Upper lobe of left lung (tissue), 6 donors: ENCODE measurements around the gene SUPT16H. TPM values are rescaled to one million over a fixed set of nuclear protein-coding genes. Genes with fewer than 3 reads are reported as not detected.
A peak's percentile ranks its signal among the peaks of the same experiment; 100 is the strongest.

ENCODE experiments used
- ATAC-seq, 2 donors: fragments of 200-7000 bp; cut with Tn5 transposase; one replicate each; pipeline ENCODE4 v1.9.1; 2022; ENCODE audit warnings: mild to moderate bottlenecking in 2 of 2, moderate library complexity in 2 of 2; ENCODE audit not compliant: low FRiP score in 2 of 2
- DNase-seq, 2 donors: peaks; one replicate each; pipeline ENCODE4 v3.0.0-alpha.2; 2019 to 2020
- H3K27ac ChIP-seq, 4 donors: fragments of 200-600 bp; sonication (generic); one replicate each; pipeline ENCODE4 v1.5.1; 2016 to 2019
- H3K27me3 ChIP-seq, 4 donors: fragments of 200-600 bp; sonication (generic); one replicate each; pipeline ENCODE4 v1.5.1; 2017 to 2019
- H3K36me3 ChIP-seq, 4 donors: fragments of 200-600 bp; sonication (generic); one replicate each; pipeline ENCODE4 v1.5.1; 2016 to 2019
- H3K4me1 ChIP-seq, 4 donors: fragments of 200-600 bp; sonication (generic); one replicate each; pipeline ENCODE4 v1.5.1; 2018 to 2019
- H3K4me3 ChIP-seq, 4 donors: fragments of 200-600 bp; sonication (generic); one replicate each; pipeline ENCODE4 v1.5.1; 2017 to 2019; ENCODE audit warnings: mild to moderate bottlenecking in 2 of 4, moderate library complexity in 1 of 4
- H3K9me3 ChIP-seq, 4 donors: fragments of 200-600 bp; sonication (generic); one replicate each; pipeline ENCODE4 v1.5.1; 2018 to 2019
- EP300 ChIP-seq, 4 donors: sonication (generic); formaldehyde crosslinking; IDR thresholded peaks; one replicate each; pipeline ENCODE4 v1.5.1; 2017; ENCODE audit warnings: antibody characterized with exemption in 4 of 4, control low read depth in 2 of 4
- POLR2A ChIP-seq, 4 donors: fragments of 450-650 bp; IDR thresholded peaks; one replicate each; pipeline ENCODE4 v1.5.1; 2016 to 2017; ENCODE audit warnings: antibody characterized with exemption in 4 of 4, mild to moderate bottlenecking in 2 of 4
- POLR2AphosphoS5 ChIP-seq, 2 donors: sonication (generic); formaldehyde crosslinking; IDR thresholded peaks; one replicate each; pipeline ENCODE4 v1.5.1; 2017; ENCODE audit warnings: antibody characterized with exemption in 2 of 2
- WGBS, 2 donors: methylation state at CpG; one replicate each; pipeline ENCODE4 v1.1.5; 2017 to 2018; 5-methylcytosine and 5-hydroxymethylcytosine counted together
- total RNA-seq, 6 donors: library from RNA; depleted of rRNA in 4 of 6; stranded (reverse); fragments of >200 nt in 4 of 6; gene quantifications; one replicate each; pipeline versions ENCODE4 v1.1.0 to v1.2.1, GENCODE V29; 2016 to 2021
- TF ChIP-seq, protein P1 (sequence below), 6 experiments: fragments of 450-650 bp in 4 of 6; fragments of 200-600 bp in 2 of 6; sonication (generic) in 2 of 6; IDR thresholded peaks; one replicate each; pipeline ENCODE4 v1.5.1; 2016 to 2019; ENCODE audit warnings: antibody characterized with exemption in 6 of 6
- donor health status: DM: no; HTN: no; CAD: no; lungs with moderate emphysema.
- donor health status: DM: no; HTN: yes; CAD: no; lungs with severe emphysema.

Gene SUPT16H
- total RNA-seq, 6 donors from 2014 or later: 20.1 to 52.0 (median 47.3) TPM

DNA sequence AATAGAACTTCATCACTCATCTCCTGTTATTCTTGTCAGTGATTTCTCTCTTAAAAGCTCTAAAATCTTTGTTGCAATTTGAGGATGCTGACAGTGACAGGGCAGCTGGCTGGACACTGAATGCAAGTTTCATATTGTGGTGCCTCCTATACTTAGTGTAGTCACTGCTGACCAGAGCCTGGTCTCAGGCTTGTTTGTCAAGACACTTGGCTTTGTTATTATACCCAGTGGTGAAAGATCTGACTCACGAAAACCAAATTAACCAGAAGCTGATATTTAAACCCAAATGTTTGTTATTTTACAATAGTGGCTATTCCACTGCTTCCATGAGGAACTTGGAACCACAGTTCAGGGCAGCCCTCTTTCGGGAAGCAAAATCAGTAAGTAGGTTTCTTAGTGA is 61.1 kb downstream of the SUPT16H start:
- Histone ChIP-seq H3K27ac (no peak overlapping the region), H3K4me1 (peaks cover 5 to 8% (median 7%) of the 10 kb centered on the region in 4 donors), H3K27me3 (no peaks in the 10 kb centered on the region), H3K4me3 (no peak overlapping the region), H3K36me3 (no peaks in the 10 kb centered on the region), H3K9me3 (no peaks in the 10 kb centered on the region)
- ATAC-seq (no peak), DNase-seq (no peak)
- no peak for TF ChIP-seq POLR2A (IDR thresholded peaks at IDR 0.05)
- no peak for TF ChIP-seq POLR2AphosphoS5 (IDR thresholded peaks at IDR 0.05)
- no peak for TF ChIP-seq EP300 (IDR thresholded peaks at IDR 0.05)
- TF ChIP-seq, protein P1, sequence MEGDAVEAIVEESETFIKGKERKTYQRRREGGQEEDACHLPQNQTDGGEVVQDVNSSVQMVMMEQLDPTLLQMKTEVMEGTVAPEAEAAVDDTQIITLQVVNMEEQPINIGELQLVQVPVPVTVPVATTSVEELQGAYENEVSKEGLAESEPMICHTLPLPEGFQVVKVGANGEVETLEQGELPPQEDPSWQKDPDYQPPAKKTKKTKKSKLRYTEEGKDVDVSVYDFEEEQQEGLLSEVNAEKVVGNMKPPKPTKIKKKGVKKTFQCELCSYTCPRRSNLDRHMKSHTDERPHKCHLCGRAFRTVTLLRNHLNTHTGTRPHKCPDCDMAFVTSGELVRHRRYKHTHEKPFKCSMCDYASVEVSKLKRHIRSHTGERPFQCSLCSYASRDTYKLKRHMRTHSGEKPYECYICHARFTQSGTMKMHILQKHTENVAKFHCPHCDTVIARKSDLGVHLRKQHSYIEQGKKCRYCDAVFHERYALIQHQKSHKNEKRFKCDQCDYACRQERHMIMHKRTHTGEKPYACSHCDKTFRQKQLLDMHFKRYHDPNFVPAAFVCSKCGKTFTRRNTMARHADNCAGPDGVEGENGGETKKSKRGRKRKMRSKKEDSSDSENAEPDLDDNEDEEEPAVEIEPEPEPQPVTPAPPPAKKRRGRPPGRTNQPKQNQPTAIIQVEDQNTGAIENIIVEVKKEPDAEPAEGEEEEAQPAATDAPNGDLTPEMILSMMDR (IDR thresholded peaks at IDR 0.05): no peak
- WGBS, 2 donors: 47 to 56% methylated on average over 2 of the region's 2 CpGs

DNA sequence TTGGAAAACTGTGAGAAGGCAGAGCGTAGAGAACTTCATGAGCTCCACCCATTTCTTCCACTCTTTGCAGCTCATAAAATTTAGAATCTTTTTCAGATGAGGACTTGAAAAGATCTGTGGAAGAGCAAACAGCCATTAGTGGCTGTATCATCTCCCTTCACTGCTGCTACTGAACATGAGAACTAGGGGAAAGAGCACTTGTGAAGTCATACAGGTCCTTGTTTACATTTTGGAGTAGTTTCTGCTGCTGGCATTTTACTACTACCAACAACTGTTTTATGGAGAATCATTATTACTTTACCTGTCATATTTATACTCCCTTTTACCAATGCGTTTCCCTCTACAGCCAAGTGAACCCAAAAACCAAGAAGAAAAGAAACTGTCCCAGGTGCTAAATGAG is 62.9 kb downstream of the SUPT16H start:
- H3K36me3 ChIP-seq: no peaks in the 10 kb centered on the region
- H3K27me3 ChIP-seq: no peaks in the 10 kb centered on the region
- ATAC-seq (no peak), DNase-seq (no peak)
- H3K27ac ChIP-seq: no peak overlapping the region
- 86 to 88% methylated on average over 2 of the region's 2 CpGs for WGBS, 2 donors
- TF ChIP-seq POLR2A (IDR thresholded peaks at IDR 0.05) (no peak), POLR2AphosphoS5 (IDR thresholded peaks at IDR 0.05) (no peak), EP300 (IDR thresholded peaks at IDR 0.05) (no peak)
- TF ChIP-seq, protein P1 (IDR thresholded peaks at IDR 0.05): no peak
- no peaks in the 10 kb centered on the region for H3K9me3 ChIP-seq
- H3K4me3 ChIP-seq: no peak overlapping the region
- peaks cover 5 to 8% (median 7%) of the 10 kb centered on the region in 4 donors for H3K4me1 ChIP-seq

DNA sequence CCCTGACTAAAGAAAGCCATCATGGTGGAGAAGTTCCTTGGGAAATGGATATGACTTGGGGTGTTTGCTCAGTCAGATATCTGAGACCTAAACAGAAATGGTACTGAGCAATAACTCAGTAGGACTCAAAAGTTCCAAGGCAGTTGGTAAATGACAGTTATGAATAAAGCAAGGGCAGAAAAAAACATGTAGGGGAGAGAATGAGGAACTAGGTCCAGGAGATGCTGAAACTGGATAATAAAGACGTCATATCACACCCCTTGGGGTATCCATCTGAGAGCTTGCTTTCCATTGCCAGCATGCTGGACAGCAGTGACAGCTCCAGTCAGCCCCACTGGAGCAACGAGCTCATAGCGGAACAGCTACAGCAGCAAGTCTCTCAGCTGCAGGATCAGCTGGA is 66.4 kb downstream of the SUPT16H start:
- no peaks in the 10 kb centered on the region for H3K9me3 ChIP-seq
- 62 to 67% methylated on average over 3 of the region's 3 CpGs for WGBS, 2 donors
- no peaks in the 10 kb centered on the region for H3K27me3 ChIP-seq
- H3K4me1 ChIP-seq: peaks cover 5 to 8% (median 7%) of the 10 kb centered on the region in 4 donors
- H3K27ac ChIP-seq: no peak overlapping the region
- H3K4me3 ChIP-seq: no peak overlapping the region
- TF ChIP-seq, protein P1 (IDR thresholded peaks at IDR 0.05): no peak
- TF ChIP-seq POLR2A (IDR thresholded peaks at IDR 0.05): no peak
- no peak for TF ChIP-seq EP300 (IDR thresholded peaks at IDR 0.05)
- TF ChIP-seq POLR2AphosphoS5 (IDR thresholded peaks at IDR 0.05): no peak
- no peaks in the 10 kb centered on the region for H3K36me3 ChIP-seq
- ATAC-seq (peak in 1 of 2 donors; percentile 27), DNase-seq (no peak)

DNA sequence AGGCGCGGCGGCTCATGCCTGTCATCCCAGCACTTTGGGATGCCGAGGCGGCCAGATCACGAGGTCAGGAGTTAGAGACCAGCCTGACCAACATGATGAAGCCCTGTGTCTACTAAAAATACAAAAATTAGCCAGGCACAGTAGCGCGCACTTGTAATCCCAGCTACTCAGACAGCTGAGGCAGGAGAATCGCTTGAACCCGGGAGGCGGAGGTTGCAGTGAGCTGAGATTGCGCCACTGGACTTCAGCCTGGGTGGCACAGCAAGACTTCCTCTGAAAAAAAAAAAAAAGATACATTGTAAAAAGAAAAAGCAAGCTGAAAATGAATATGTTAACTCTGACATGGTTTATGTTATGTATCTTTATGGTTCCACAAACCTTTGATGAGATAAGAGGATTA is 70.3 kb downstream of the SUPT16H start:
- no peak overlapping the region for H3K4me3 ChIP-seq
- ATAC-seq (no peak), DNase-seq (no peak)
- no peaks in the 10 kb centered on the region for H3K9me3 ChIP-seq
- no peaks in the 10 kb centered on the region for H3K27me3 ChIP-seq
- peaks cover 0 to 7% (median 0%) of the 10 kb centered on the region in 4 donors for H3K4me1 ChIP-seq
- WGBS, 2 donors: 75 to 84% methylated on average over 12 of the region's 12 CpGs
- no peak overlapping the region for H3K27ac ChIP-seq
- H3K36me3 ChIP-seq: no peaks in the 10 kb centered on the region
- TF ChIP-seq POLR2A (IDR thresholded peaks at IDR 0.05) (no peak), POLR2AphosphoS5 (IDR thresholded peaks at IDR 0.05) (no peak), EP300 (IDR thresholded peaks at IDR 0.05) (no peak)
- TF ChIP-seq, protein P1 (IDR thresholded peaks at IDR 0.05): no peak

DNA sequence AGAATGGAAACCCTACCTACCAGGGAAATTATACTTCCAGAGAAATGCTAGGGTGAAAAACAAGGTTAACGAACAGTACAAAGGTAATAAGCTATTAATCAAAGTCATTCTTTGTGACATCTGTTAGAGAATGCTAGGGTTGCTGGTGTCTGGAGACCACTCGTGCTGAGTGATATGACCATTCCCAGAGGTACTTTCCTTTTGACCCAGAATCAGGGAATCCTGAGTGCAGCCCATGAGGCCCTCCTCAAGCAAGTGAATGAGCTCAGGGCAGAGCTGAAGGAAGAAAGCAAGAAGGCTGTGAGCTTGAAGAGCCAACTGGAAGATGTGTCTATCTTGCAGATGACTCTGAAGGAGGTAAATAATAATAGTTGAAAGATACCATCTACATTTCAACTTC is 72.2 kb downstream of the SUPT16H start:
- H3K4me1 ChIP-seq: peaks cover 0 to 15% (median 2%) of the 10 kb centered on the region in 4 donors
- H3K9me3 ChIP-seq: no peaks in the 10 kb centered on the region
- no peaks in the 10 kb centered on the region for H3K27me3 ChIP-seq
- ATAC-seq (no peak), DNase-seq (no peak)
- H3K4me3 ChIP-seq: no peak overlapping the region
- WGBS, 2 donors: 72 to 80% methylated on average over 2 of the region's 2 CpGs
- TF ChIP-seq, protein P1 (IDR thresholded peaks at IDR 0.05): no peak
- TF ChIP-seq EP300 (IDR thresholded peaks at IDR 0.05) (no peak), POLR2A (IDR thresholded peaks at IDR 0.05) (no peak), POLR2AphosphoS5 (IDR thresholded peaks at IDR 0.05) (no peak)
- no peak overlapping the region for H3K27ac ChIP-seq
- no peaks in the 10 kb centered on the region for H3K36me3 ChIP-seq
